NB4 (cell line): ENCODE measurements around the gene FUT8.

ENCODE experiments used
- CTCF ChIP-seq: IDR thresholded peaks from one replicate; pipeline ENCODE4 v1.5.1; 2012; ENCODE audit warnings: low read depth, low read length
- MAX ChIP-seq: IDR thresholded peaks from 2 replicates; pipeline ENCODE4 v1.6.1; 2011; ENCODE audit warnings: low read depth, low read length
- MYC ChIP-seq: IDR thresholded peaks from 2 replicates; pipeline ENCODE4 v1.6.1; 2011; ENCODE audit warnings: low read depth, low read length
- POLR2A ChIP-seq: IDR thresholded peaks from 2 replicates; pipeline ENCODE4 v1.6.1; 2011; ENCODE audit warnings: mild to moderate bottlenecking; ENCODE audit not compliant: insufficient read length; ENCODE audit errors: extremely low read depth

- TF ChIP-seq MAX, result no peak
- TF ChIP-seq CTCF, result no peak
- TF ChIP-seq POLR2A, result no peak
- TF ChIP-seq MYC, result no peak
Observed at GRCh38 chr14:65472189-65472588, 59.7 kb downstream of the FUT8 start.
